NCI-H1417 (cell line): ENCODE measurements around the gene DYNLT1.
"Not testable (repeated sequence)": the region's sequence is repeated elsewhere in the genome, so short reads cannot be mapped to it uniquely, and the experiment has no call there.

Experiments used
- DNase-seq, 3 experiments: peaks; one replicate each; lab custom pipeline; 2025; lab: John Stamatoyannopoulos, UW

DYNLT1 gene

GRCh38 chr6:158622545-158623190 is 21.9 kb downstream of the DYNLT1 start:
- no peak for DNase-seq

GRCh38 chr6:158621694-158622544 is 22.6 kb downstream of the DYNLT1 start:
- no peak for DNase-seq

- DNase-seq = no peak
These were observed 23.4 kb downstream of the DYNLT1 start for GRCh38 chr6:158620963-158621693.

- no peak for DNase-seq
These were observed 24.4 kb downstream of the DYNLT1 start for GRCh38 chr6:158619922-158620801.

- DNase-seq = not testable (repeated sequence)
These were observed 26.3 kb downstream of the DYNLT1 start for GRCh38 chr6:158618289-158618688.

- not testable (repeated sequence) for DNase-seq
These were observed 29.9 kb downstream of the DYNLT1 start for GRCh38 chr6:158614606-158615005.

- no peak for DNase-seq
These were observed 32.8 kb downstream of the DYNLT1 start for GRCh38 chr6:158611541-158612370.

GRCh38 chr6:158611039-158611438 is 33.5 kb downstream of the DYNLT1 start:
- DNase-seq = no peak

- DNase-seq = no peak
These were observed 34.1 kb downstream of the DYNLT1 start for GRCh38 chr6:158610319-158610968.

GRCh38 chr6:158609455-158610155 is 34.9 kb downstream of the DYNLT1 start:
- no peak for DNase-seq

GRCh38 chr6:158608221-158608620 is 36.3 kb downstream of the DYNLT1 start:
- DNase-seq = no peak

- no peak for DNase-seq
These were observed 37.0 kb downstream of the DYNLT1 start for GRCh38 chr6:158607411-158608170.

GRCh38 chr6:158606935-158607334 is 37.6 kb downstream of the DYNLT1 start:
- no peak for DNase-seq

- not testable (repeated sequence) for DNase-seq
These were observed 38.5 kb downstream of the DYNLT1 start for GRCh38 chr6:158606011-158606410.

GRCh38 chr6:158605266-158605878 is 39.2 kb downstream of the DYNLT1 start:
- DNase-seq = peak; percentile 56 to 84 (median 75)

- DNase-seq = no peak
These were observed 40.5 kb downstream of the DYNLT1 start for GRCh38 chr6:158604048-158604406.

GRCh38 chr6:158603261-158604047 is 41.1 kb downstream of the DYNLT1 start:
- no peak for DNase-seq

- no peak for DNase-seq
These were observed 44.9 kb downstream of the DYNLT1 start for GRCh38 chr6:158599635-158600034.
